Adrenal gland (tissue), 12 donors: ENCODE results near the gene FAM228B. TPM values are rescaled to one million over a fixed set of nuclear protein-coding genes. Genes with fewer than 3 reads are reported as not detected.

ENCODE experiments used
- DNase-seq, 7 donors: peaks; one replicate each; pipeline ENCODE4 v3.0.0-alpha.2; 2019 to 2020
- H3K27ac ChIP-seq, 5 donors: fragments of 200-600 bp; sonication (generic) in 4 of 5; 1 replicate in 3 of 5; 2 replicates in 2 of 5; pipeline versions ENCODE4 v1.5.1 to v1.8.0; 2016 to 2020; ENCODE audit warnings: mild to moderate bottlenecking in 1 of 5
- H3K27me3 ChIP-seq: fragments of 200-600 bp; 2 replicates; pipeline ENCODE4 v1.8.0; 2021
- H3K36me3 ChIP-seq, 2 donors: fragments of 200-600 bp; replicated peaks in 1 of 2; 1 replicate in 1 of 2; 2 replicates in 1 of 2; pipeline versions ENCODE4 v1.5.1 to v1.8.0; 2018 to 2022
- H3K4me1 ChIP-seq, 2 donors: fragments of 200-600 bp; replicated peaks in 1 of 2; 1 replicate in 1 of 2; 2 replicates in 1 of 2; pipeline versions ENCODE4 v1.5.1 to v1.8.0; 2018 to 2021
- H3K4me3 ChIP-seq, 4 donors: fragments of 200-600 bp; sonication (generic) in 3 of 4; one replicate each; pipeline ENCODE4 v1.5.1; 2016 to 2018
- H3K9me3 ChIP-seq, 3 donors: fragments of 200-600 bp; sonication (generic) in 1 of 3; replicated peaks in 1 of 3; 1 replicate in 2 of 3; 2 replicates in 1 of 3; pipeline versions ENCODE4 v1.5.1 to v1.8.0; 2016 to 2021
- CTCF ChIP-seq, 6 experiments: fragments of 450-650 bp in 4 of 6; fragments of 200-600 bp in 2 of 6; sonication (generic) in 1 of 6; IDR thresholded peaks; 1 replicate in 5 of 6; 2 replicates in 1 of 6; pipeline versions ENCODE4 v1.5.1 to v1.8.0; 2016 to 2021; ENCODE audit warnings: antibody characterized with exemption in 6 of 6, mild to moderate bottlenecking in 2 of 6, moderate library complexity in 1 of 6
- POLR2A ChIP-seq, 2 donors: fragments of 450-650 bp; IDR thresholded peaks; one replicate each; pipeline ENCODE4 v1.6.1; 2017; ENCODE audit warnings: antibody characterized with exemption in 2 of 2, mild to moderate bottlenecking in 2 of 2, moderate library complexity in 1 of 2
- WGBS, 4 donors: extraction: QIAGEN DNeasy Blood & Tissue Kit in 2 of 4; methylation state at CpG; one replicate each; pipeline versions ENCODE4 v1.1.5 to v1.1.7; 2013 to 2017; 5-methylcytosine and 5-hydroxymethylcytosine counted together
- intact Hi-C, 2 donors: fragments of 100-400 bp; cut with DNase I; formaldehyde crosslinking; loops; one replicate each; pipeline versions ENCODE4 v1.14.1 to v1.15.0; 2022 to 2023
- polyA plus RNA-seq, 3 donors: library from polyadenylated mRNA; stranded (reverse); fragments of 200-250 nt in 2 of 3; fragments of 350-450 nt in 1 of 3; fragmentation: Illumina TruSeq in 1 of 3; extraction: RNeasy Lipid Tissue Mini Kit (QIAGEN cat#74804) in 1 of 3; gene quantifications; one replicate each; pipeline ENCODE4 v1.2.3, GENCODE V29; 2013 to 2014
- total RNA-seq, 9 donors: library from RNA; depleted of rRNA in 4 of 9; stranded (reverse); fragments of >200 nt in 4 of 9; fragments of 120-200 nt in 1 of 9; fragmentation: NEBNext Ultra II Directional in 1 of 9; extraction: Animal tissue kit (Norgen Biotek cat#: 25700) in 1 of 9; gene quantifications; one replicate each; pipeline versions ENCODE4 v1.1.0 to v1.2.4, GENCODE V29; 2013 to 2023
- donor health status: healthy with polysubstance abuse.
- donor health status: Bipolar disorder and iron deficiency.
- donor health status: DM: yes; HTN: yes; CAD: no.
- donor health status: DM: no; HTN: no; CAD: no.
- donor health status: DM: no; HTN: no; CAD: no.
- donor health status: DM: yes; HTN: yes; CAD: no.

Gene FAM228B
- total and polyA plus RNA-seq, 12 donors, result 1.9 to 141 (median 29.2) TPM

- DNase-seq, result no peak
- Histone ChIP-seq H3K9me3 (no peaks in the 10 kb centered on the region), H3K4me3 (no peak overlapping the region), H3K27ac (no peak overlapping the region), H3K36me3 (no peaks in the 10 kb centered on the region), H3K27me3 (no peaks in the 10 kb centered on the region), H3K4me1 (no peaks in the 10 kb centered on the region)
- intact Hi-C loops, result no loop called here
- no peak for TF ChIP-seq CTCF (IDR thresholded peaks at IDR 0.05)
- no peak for TF ChIP-seq POLR2A (IDR thresholded peaks at IDR 0.05)
- WGBS, 4 donors, result 93 to 100% (median 95%) methylated on average over 1 of the region's 1 CpG
Measured at GRCh38 chr2:24176326-24176725, 53.1 kb downstream of the FAM228B start.

- Histone ChIP-seq H3K9me3 (no peaks in the 10 kb centered on the region), H3K27ac (no peak overlapping the region), H3K27me3 (no peaks in the 10 kb centered on the region), H3K4me3 (no peak overlapping the region), H3K4me1 (no peaks in the 10 kb centered on the region), H3K36me3 (no peaks in the 10 kb centered on the region)
- intact Hi-C loops, result no loop called here
- TF ChIP-seq POLR2A (IDR thresholded peaks at IDR 0.05), result no peak
- TF ChIP-seq CTCF (IDR thresholded peaks at IDR 0.05), result no peak
- no peak for DNase-seq
Measured at GRCh38 chr2:24179683-24180082, 56.4 kb downstream of the FAM228B start.

GRCh38 chr2:24181849-24182248 is 58.6 kb downstream of the FAM228B start:
- Histone ChIP-seq H3K4me1 (no peaks in the 10 kb centered on the region), H3K4me3 (no peak overlapping the region), H3K9me3 (no peaks in the 10 kb centered on the region), H3K27me3 (no peaks in the 10 kb centered on the region), H3K36me3 (no peaks in the 10 kb centered on the region), H3K27ac (no peak overlapping the region)
- no peak for TF ChIP-seq POLR2A (IDR thresholded peaks at IDR 0.05)
- TF ChIP-seq CTCF (IDR thresholded peaks at IDR 0.05), result no peak
- WGBS, 4 donors, result 80 to 86% (median 83%) methylated on average over 6 of the region's 6 CpGs
- DNase-seq, result no peak
- intact Hi-C loops, result no loop called here

- Histone ChIP-seq H3K36me3 (no peaks in the 10 kb centered on the region), H3K4me3 (no peak overlapping the region), H3K27ac (no peak overlapping the region), H3K27me3 (no peaks in the 10 kb centered on the region), H3K9me3 (no peaks in the 10 kb centered on the region), H3K4me1 (no peaks in the 10 kb centered on the region)
- intact Hi-C loops, result no loop called here
- no peak for TF ChIP-seq POLR2A (IDR thresholded peaks at IDR 0.05)
- no peak for TF ChIP-seq CTCF (IDR thresholded peaks at IDR 0.05)
- DNase-seq, result no peak
- 94 to 99% (median 96%) methylated on average over 5 to 7 of the region's 7 CpGs for WGBS, 4 donors
Measured at GRCh38 chr2:24182507-24182906, 59.2 kb downstream of the FAM228B start.
